Common myeloid progenitor, CD34-positive (primary cell): Measurements from ENCODE around the gene CPNE6. TPM values are rescaled to one million over a fixed set of nuclear protein-coding genes. Genes with fewer than 3 reads are reported as not detected.
"Not testable (repeated sequence)": the region's sequence is repeated elsewhere in the genome, so short reads cannot be mapped to it uniquely, and the experiment has no call there.

ENCODE experiments used
- CTCF ChIA-PET: fragments of 350-600 bp; sonication (Branson Sonifier 250); formaldehyde crosslinking; loops from one replicate; lab custom pipeline; 2021; ENCODE audit warnings: antibody characterized with exemption; lab: Charles Lee
- POLR2A ChIA-PET: fragments of 350-600 bp; sonication (Branson Sonifier 250); formaldehyde crosslinking; loops from one replicate; lab custom pipeline; 2021; ENCODE audit warnings: antibody characterized with exemption; lab: Charles Lee
- DNase-seq, 3 donors: peaks; one replicate each; pipeline versions ENCODE4 v3.0.0 to v3.0.0-alpha.2; 2013
- H3K27ac ChIP-seq, 2 experiments: 1 replicate in 1 of 2; 2 replicates in 1 of 2; pipeline ENCODE4 v1.7.0; 2013; ENCODE audit warnings: inconsistent platforms in 2 of 2, low read length in 2 of 2, mild to moderate bottlenecking in 2 of 2, low read depth in 1 of 2, moderate library complexity in 1 of 2; ENCODE audit not compliant: severe bottlenecking in 2 of 2, insufficient read depth in 1 of 2, poor library complexity in 1 of 2
- H3K27me3 ChIP-seq, 5 experiments: replicated peaks in 2 of 5; 1 replicate in 3 of 5; 2 replicates in 2 of 5; pipeline versions ENCODE4 v1.6.1 to v1.7.0; 2013; ENCODE audit warnings: low read length in 4 of 5, mild to moderate bottlenecking in 2 of 5, moderate library complexity in 2 of 5, inconsistent platforms in 1 of 5; ENCODE audit not compliant: insufficient read depth in 5 of 5, control insufficient read depth in 4 of 5
- H3K36me3 ChIP-seq, 4 experiments: 1 replicate in 2 of 4; 2 replicates in 2 of 4; pipeline versions ENCODE4 v1.6.1 to v1.7.0; 2013; ENCODE audit warnings: low read length in 3 of 4, control low read depth in 1 of 4, mild to moderate bottlenecking in 1 of 4; ENCODE audit not compliant: control insufficient read depth in 4 of 4, insufficient read depth in 4 of 4
- H3K4me1 ChIP-seq, 4 experiments: 1 replicate in 3 of 4; 2 replicates in 1 of 4; pipeline versions ENCODE4 v1.6.1 to v1.7.1; 2013; ENCODE audit warnings: low read length in 3 of 4, mild to moderate bottlenecking in 3 of 4, control low read depth in 1 of 4, inconsistent platforms in 1 of 4, moderate library complexity in 1 of 4; ENCODE audit not compliant: control insufficient read depth in 4 of 4, insufficient read depth in 4 of 4; ENCODE audit errors: control extremely low read depth in 1 of 4
- H3K4me3 ChIP-seq, 7 experiments: 1 replicate in 4 of 7; 2 replicates in 3 of 7; pipeline versions ENCODE4 v1.5.1 to v1.7.0; 2013; ENCODE audit warnings: mild to moderate bottlenecking in 7 of 7, low read length in 6 of 7, moderate library complexity in 6 of 7, inconsistent platforms in 2 of 7, low read depth in 2 of 7, control low read depth in 1 of 7; ENCODE audit not compliant: insufficient read depth in 4 of 7, control insufficient read depth in 1 of 7; ENCODE audit errors: extremely low read depth in 1 of 7
- H3K9me3 ChIP-seq, 5 experiments: 1 replicate in 4 of 5; 2 replicates in 1 of 5; pipeline versions ENCODE4 v1.6.1 to v1.7.1; 2013; ENCODE audit warnings: low read length in 4 of 5, mild to moderate bottlenecking in 2 of 5, inconsistent platforms in 1 of 5, low read depth in 1 of 5, moderate library complexity in 1 of 5; ENCODE audit not compliant: control insufficient read depth in 4 of 5, insufficient read depth in 2 of 5; ENCODE audit errors: control extremely low read depth in 1 of 5
- WGBS: methylation state at CpG from one replicate; pipeline ENCODE4 v1.1.5; 2013; ENCODE audit not compliant: insufficient coverage; 5-methylcytosine and 5-hydroxymethylcytosine counted together
- polyA plus RNA-seq: library from polyadenylated mRNA; unstranded; fragments of 120-200 nt; gene quantifications from one replicate; pipeline ENCODE4 v1.2.1, GENCODE V29; 2013

The CPNE6 gene
- polyA plus RNA-seq: not detected

- ChIA-PET CTCF (interaction anchor here (1.1 to 5.7 kb wide), 3 partner anchors 15 to 22 kb away, joined by 4 to 49 read pairs (median 7); no protein-coding TSS in a partner anchor), POLR2A (interaction anchor here (1.4 kb wide), 1 partner anchor 8 kb away, joined by 3 read pairs; no protein-coding TSS in a partner anchor)
- no peak within 1 kb of the TSS for H3K27ac ChIP-seq
- peaks cover 0 to 8% (median 0%) of the 10 kb centered on the region in 5 experiments for H3K27me3 ChIP-seq
- H3K4me3 ChIP-seq: no peak within 1 kb of the TSS
- no peak for DNase-seq
- 87% methylated on average over 12 of the region's 19 CpGs for WGBS
- no peaks in the 10 kb centered on the region for H3K9me3 ChIP-seq
- no peaks in the 10 kb centered on the region for H3K4me1 ChIP-seq
- no peaks in the 10 kb centered on the region for H3K36me3 ChIP-seq
Measured at GRCh38 chr14:24071144-24071697, at the start of gene CPNE6. Gene CPNE6, plus strand, starts transcription at chr14:24071562. Its CDS starts 1,375 bp downstream, at chr14:24072937.

- H3K27ac ChIP-seq, H3K4me3 ChIP-seq, H3K9me3 ChIP-seq, H3K4me1 ChIP-seq, H3K27me3 ChIP-seq, DNase-seq, H3K36me3 ChIP-seq, POLR2A ChIA-PET: not testable (repeated sequence)
- WGBS: 100% methylated on average over 3 of the region's 3 CpGs
- CTCF ChIA-PET: interaction anchor here (1.0 kb wide), 1 partner anchor 9 kb away, joined by 3 read pairs; no protein-coding TSS in a partner anchor
Measured at GRCh38 chr14:24024939-24025418, 46.4 kb upstream of the CPNE6 start.

GRCh38 chr14:24029687-24030086 lies 41.7 kb upstream of the CPNE6 start:
- H3K4me1 ChIP-seq, DNase-seq, H3K36me3 ChIP-seq, H3K9me3 ChIP-seq, POLR2A ChIA-PET, H3K4me3 ChIP-seq, CTCF ChIA-PET, H3K27ac ChIP-seq, H3K27me3 ChIP-seq: not testable (repeated sequence)
- no CpG with 5 or more reads among the region's 3 CpGs for WGBS

DNA sequence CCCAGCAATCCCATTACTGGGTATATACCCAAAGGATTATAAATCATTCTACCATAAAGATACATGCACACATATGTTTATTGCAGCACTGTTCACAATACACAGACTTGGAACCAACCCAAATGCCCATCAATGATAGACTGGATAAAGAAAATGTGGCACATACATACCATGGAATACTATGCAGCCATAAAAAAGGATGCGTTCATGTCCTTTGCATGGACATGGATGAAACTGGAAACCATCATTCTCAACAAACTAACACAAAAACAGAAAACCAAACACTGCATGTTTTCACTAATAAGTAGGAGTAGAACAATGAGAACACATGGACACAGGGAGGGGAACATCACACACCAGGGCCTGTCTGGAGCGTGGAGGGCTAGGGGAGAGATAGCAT lies 40.0 kb upstream of the CPNE6 start:
- CTCF ChIA-PET: interaction anchor here (1.0 kb wide), 1 partner anchor 77 kb away, joined by 3 read pairs; no protein-coding TSS in a partner anchor
- POLR2A ChIA-PET: not testable (repeated sequence)

GRCh38 chr14:24032727-24033418 lies 38.5 kb upstream of the CPNE6 start:
- ChIA-PET POLR2A (no interaction called here), CTCF (interaction anchor here (1.2 to 2.4 kb wide), 4 partner anchors 11 to 76 kb away, joined by 3 to 8 read pairs (median 4); no protein-coding TSS in a partner anchor)
- Histone ChIP-seq H3K4me1 (peaks cover 0 to 15% (median 7%) of the 10 kb centered on the region in 4 experiments), H3K4me3 (no peak overlapping the region), H3K9me3 (peaks cover 0 to 9% (median 3%) of the 10 kb centered on the region in 5 experiments), H3K27me3 (no peaks in the 10 kb centered on the region), H3K36me3 (no peaks in the 10 kb centered on the region), H3K27ac (no peak overlapping the region)
- 89% methylated on average over 1 of the region's 2 CpGs for WGBS
- DNase-seq: peak in 2 of 3 donors; percentile 40 to 50

More for the DNA sequence above, 40.0 kb upstream of the CPNE6 start:
- not testable (repeated sequence) for H3K4me1 ChIP-seq, H3K9me3 ChIP-seq, H3K4me3 ChIP-seq, H3K27ac ChIP-seq, DNase-seq, H3K27me3 ChIP-seq, H3K36me3 ChIP-seq
- no CpG with 5 or more reads among the region's 2 CpGs for WGBS

DNA sequence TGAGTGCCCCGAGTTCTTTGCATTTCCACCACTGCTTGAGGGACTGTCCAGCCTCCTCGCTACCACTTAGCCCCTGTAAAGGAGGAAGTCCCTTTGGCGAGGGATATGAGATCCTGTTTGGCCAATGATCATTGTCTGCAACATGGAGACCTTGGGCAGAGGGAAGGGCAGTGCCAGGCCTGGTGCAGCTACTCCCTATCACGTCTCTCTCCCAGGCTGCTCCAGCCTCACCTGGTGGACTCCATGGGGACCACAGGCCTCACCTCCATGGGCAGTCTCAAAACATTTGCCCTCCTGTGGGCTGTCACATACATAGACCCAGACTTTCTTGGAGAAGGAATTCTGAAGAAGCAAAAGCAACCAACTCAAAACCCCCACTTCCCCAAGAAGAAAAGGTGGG lies 35.6 kb upstream of the CPNE6 start:
- WGBS: no CpG with 5 or more reads among the region's 4 CpGs
- DNase-seq, H3K36me3 ChIP-seq, H3K27ac ChIP-seq, H3K27me3 ChIP-seq, POLR2A ChIA-PET, H3K9me3 ChIP-seq: not testable (repeated sequence)
- Histone ChIP-seq H3K4me3 (peak overlapping the region in 6 of 7 experiments; percentile 23 to 88 (median 72)), H3K4me1 (peaks cover 0 to 15% (median 7%) of the 10 kb centered on the region in 4 experiments)
- CTCF ChIA-PET: interaction anchor here (0.9 to 2.4 kb wide), 6 partner anchors 21 to 80 kb away, joined by 3 to 8 read pairs (median 3); no protein-coding TSS in a partner anchor
